Measurements from ENCODE around the gene SELE.

DNA sequence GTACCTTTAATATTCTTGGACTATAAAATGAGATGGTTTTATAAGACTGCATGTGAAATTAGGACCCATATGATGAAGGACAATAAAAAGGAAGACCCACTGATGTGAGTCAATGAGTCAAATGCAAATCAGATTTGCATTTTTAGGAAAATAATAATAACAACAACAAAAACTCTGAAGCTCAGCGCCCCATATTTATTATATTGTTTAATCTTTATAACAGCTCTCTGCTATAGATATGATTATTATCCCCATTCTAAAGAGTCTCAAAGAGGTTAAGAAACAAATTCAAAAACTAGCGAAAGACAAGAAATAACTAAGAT is 21.6 kb downstream of the SELE start:
- TF ChIP-seq, protein P1, sequence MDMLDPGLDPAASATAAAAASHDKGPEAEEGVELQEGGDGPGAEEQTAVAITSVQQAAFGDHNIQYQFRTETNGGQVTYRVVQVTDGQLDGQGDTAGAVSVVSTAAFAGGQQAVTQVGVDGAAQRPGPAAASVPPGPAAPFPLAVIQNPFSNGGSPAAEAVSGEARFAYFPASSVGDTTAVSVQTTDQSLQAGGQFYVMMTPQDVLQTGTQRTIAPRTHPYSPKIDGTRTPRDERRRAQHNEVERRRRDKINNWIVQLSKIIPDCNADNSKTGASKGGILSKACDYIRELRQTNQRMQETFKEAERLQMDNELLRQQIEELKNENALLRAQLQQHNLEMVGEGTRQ (IDR thresholded peaks at IDR 0.05): no peak
- TF ChIP-seq RARB (CRISPR knock-in tag; IDR thresholded peaks at IDR 0.05) (no peak), POLR2A (IDR thresholded peaks at IDR 0.05; ENCODE audit: low read length) (no peak), MAZ (IDR thresholded peaks at IDR 0.05; ENCODE audit: borderline replicate concordance, low read depth, low read length) (no peak), NR3C1 (IDR thresholded peaks at IDR 0.05) (no peak), RAD21 (conservative IDR thresholded peaks at IDR 0.05 in 1 of 2, IDR thresholded peaks at IDR 0.05 in 1 of 2) (no peak), EP300 (IDR thresholded peaks at IDR 0.05) (no peak), FOSL2 (IDR thresholded peaks at IDR 0.05) (no peak), FOSL2 (CRISPR knock-in tag; IDR thresholded peaks at IDR 0.05) (no peak), HOXA7 (CRISPR knock-in tag; IDR thresholded peaks at IDR 0.05) (no peak), POLR2AphosphoS2 (conservative IDR thresholded peaks at IDR 0.05; ENCODE audit: low read length) (no peak), MYC (IDR thresholded peaks at IDR 0.05; ENCODE audit: borderline replicate concordance, low read length) (no peak)
- TF ChIP-seq, protein P2, sequence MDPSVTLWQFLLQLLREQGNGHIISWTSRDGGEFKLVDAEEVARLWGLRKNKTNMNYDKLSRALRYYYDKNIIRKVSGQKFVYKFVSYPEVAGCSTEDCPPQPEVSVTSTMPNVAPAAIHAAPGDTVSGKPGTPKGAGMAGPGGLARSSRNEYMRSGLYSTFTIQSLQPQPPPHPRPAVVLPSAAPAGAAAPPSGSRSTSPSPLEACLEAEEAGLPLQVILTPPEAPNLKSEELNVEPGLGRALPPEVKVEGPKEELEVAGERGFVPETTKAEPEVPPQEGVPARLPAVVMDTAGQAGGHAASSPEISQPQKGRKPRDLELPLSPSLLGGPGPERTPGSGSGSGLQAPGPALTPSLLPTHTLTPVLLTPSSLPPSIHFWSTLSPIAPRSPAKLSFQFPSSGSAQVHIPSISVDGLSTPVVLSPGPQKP (IDR thresholded peaks at IDR 0.05; ENCODE audit: low read depth, low read length): no peak
- TF ChIP-seq, protein P3, sequence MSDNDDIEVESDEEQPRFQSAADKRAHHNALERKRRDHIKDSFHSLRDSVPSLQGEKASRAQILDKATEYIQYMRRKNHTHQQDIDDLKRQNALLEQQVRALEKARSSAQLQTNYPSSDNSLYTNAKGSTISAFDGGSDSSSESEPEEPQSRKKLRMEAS (IDR thresholded peaks at IDR 0.05): no peak
- TF ChIP-seq, protein P4, sequence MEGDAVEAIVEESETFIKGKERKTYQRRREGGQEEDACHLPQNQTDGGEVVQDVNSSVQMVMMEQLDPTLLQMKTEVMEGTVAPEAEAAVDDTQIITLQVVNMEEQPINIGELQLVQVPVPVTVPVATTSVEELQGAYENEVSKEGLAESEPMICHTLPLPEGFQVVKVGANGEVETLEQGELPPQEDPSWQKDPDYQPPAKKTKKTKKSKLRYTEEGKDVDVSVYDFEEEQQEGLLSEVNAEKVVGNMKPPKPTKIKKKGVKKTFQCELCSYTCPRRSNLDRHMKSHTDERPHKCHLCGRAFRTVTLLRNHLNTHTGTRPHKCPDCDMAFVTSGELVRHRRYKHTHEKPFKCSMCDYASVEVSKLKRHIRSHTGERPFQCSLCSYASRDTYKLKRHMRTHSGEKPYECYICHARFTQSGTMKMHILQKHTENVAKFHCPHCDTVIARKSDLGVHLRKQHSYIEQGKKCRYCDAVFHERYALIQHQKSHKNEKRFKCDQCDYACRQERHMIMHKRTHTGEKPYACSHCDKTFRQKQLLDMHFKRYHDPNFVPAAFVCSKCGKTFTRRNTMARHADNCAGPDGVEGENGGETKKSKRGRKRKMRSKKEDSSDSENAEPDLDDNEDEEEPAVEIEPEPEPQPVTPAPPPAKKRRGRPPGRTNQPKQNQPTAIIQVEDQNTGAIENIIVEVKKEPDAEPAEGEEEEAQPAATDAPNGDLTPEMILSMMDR (IDR thresholded peaks at IDR 0.05): no peak; the same call in 2 of the 3 replicates

Data from A549 (cell line).